Hematopoietic multipotent progenitor cell treated with erythropoietin and hydrocortisone succinate and interleukin-3 and kit ligand, for 8 days (in vitro differentiated cells): ENCODE measurements around the gene LAMA4.

Experiments
- DNase-seq: peaks from one replicate; pipeline ENCODE4 v3.0.0-alpha.2; 2015

The LAMA4 gene

GRCh38 chr6:112234601-112235000 is 19.8 kb downstream of the LAMA4 start:
- no peak for DNase-seq

GRCh38 chr6:112233847-112234246 is 20.5 kb downstream of the LAMA4 start:
- no peak for DNase-seq

GRCh38 chr6:112232845-112233256 is 21.5 kb downstream of the LAMA4 start:
- no peak for DNase-seq

GRCh38 chr6:112231594-112232060 is 22.7 kb downstream of the LAMA4 start:
- no peak for DNase-seq

- no peak for DNase-seq
Measured at GRCh38 chr6:112231164-112231563, 23.2 kb downstream of the LAMA4 start.

- no peak for DNase-seq
Measured at GRCh38 chr6:112228480-112229332, 25.7 kb downstream of the LAMA4 start.

- no peak for DNase-seq
Measured at GRCh38 chr6:112227992-112228391, 26.4 kb downstream of the LAMA4 start.

- no peak for DNase-seq
Measured at GRCh38 chr6:112227411-112227810, 27.0 kb downstream of the LAMA4 start.

- DNase-seq = no peak
Measured at GRCh38 chr6:112225691-112226090, 28.7 kb downstream of the LAMA4 start.

GRCh38 chr6:112224088-112224487 is 30.3 kb downstream of the LAMA4 start:
- no peak for DNase-seq

- no peak for DNase-seq
Measured at GRCh38 chr6:112223070-112223861, 31.1 kb downstream of the LAMA4 start.

GRCh38 chr6:112221981-112222852 is 32.1 kb downstream of the LAMA4 start:
- DNase-seq = no peak

GRCh38 chr6:112221561-112221960 is 32.8 kb downstream of the LAMA4 start:
- no peak for DNase-seq

- no peak for DNase-seq
Measured at GRCh38 chr6:112218563-112218962, 35.8 kb downstream of the LAMA4 start.

GRCh38 chr6:112216662-112217551 is 37.5 kb downstream of the LAMA4 start:
- no peak for DNase-seq

- no peak for DNase-seq
Measured at GRCh38 chr6:112215488-112216284, 38.7 kb downstream of the LAMA4 start.

- DNase-seq = no peak
Measured at GRCh38 chr6:112214739-112215269, 39.6 kb downstream of the LAMA4 start.

- no peak for DNase-seq
Measured at GRCh38 chr6:112210852-112211251, 43.5 kb downstream of the LAMA4 start.

GRCh38 chr6:112209131-112209530 is 45.2 kb downstream of the LAMA4 start:
- DNase-seq = no peak

GRCh38 chr6:112207776-112208175 is 46.6 kb downstream of the LAMA4 start:
- no peak for DNase-seq

GRCh38 chr6:112207131-112207530 is 47.2 kb downstream of the LAMA4 start:
- no peak for DNase-seq
